Prostate gland (tissue), 2 donors: ENCODE data around the gene MIS18BP1. TPM values are rescaled to one million over a fixed set of nuclear protein-coding genes. Genes with fewer than 3 reads are reported as not detected.

Source experiments
- DNase-seq: peaks from one replicate; pipeline ENCODE4 v3.0.0-alpha.2; 2019; ENCODE audit warnings: low spot score
- H3K27ac ChIP-seq, 2 donors: fragments of 200-600 bp; sonication (generic); 2 replicates each; pipeline ENCODE4 v1.5.1; 2017 to 2019
- H3K27me3 ChIP-seq: fragments of 200-600 bp; sonication (generic); replicated peaks from 2 replicates; pipeline ENCODE4 v1.5.1; 2019; ENCODE audit not compliant: insufficient read depth
- H3K36me3 ChIP-seq, 2 donors: fragments of 200-600 bp; sonication (generic); 1 replicate in 1 of 2; 2 replicates in 1 of 2; pipeline versions ENCODE4 v1.5.1 to v1.8.1; 2017 to 2019
- H3K4me1 ChIP-seq: fragments of 200-600 bp; sonication (generic); replicated peaks from 2 replicates; pipeline ENCODE4 v1.5.1; 2019
- H3K4me3 ChIP-seq, 2 donors: fragments of 200-600 bp; sonication (generic); 2 replicates each; pipeline ENCODE4 v1.5.1; 2017 to 2019
- H3K9me3 ChIP-seq: fragments of 200-600 bp; sonication (generic); 2 replicates; pipeline ENCODE4 v1.5.1; 2017
- CTCF ChIP-seq, 4 experiments: fragments of 200-600 bp in 2 of 4; fragments of 450-650 bp in 2 of 4; sonication (generic) in 2 of 4; IDR thresholded peaks; 1 replicate in 3 of 4; 2 replicates in 1 of 4; pipeline ENCODE4 v1.5.1; 2016 to 2019; ENCODE audit warnings: antibody characterized with exemption in 4 of 4, mild to moderate bottlenecking in 2 of 4, moderate library complexity in 2 of 4
- POLR2A ChIP-seq: fragments of 450-650 bp; IDR thresholded peaks from one replicate; pipeline ENCODE4 v1.6.1; 2016; ENCODE audit warnings: antibody characterized with exemption, mild to moderate bottlenecking
- POLR2AphosphoS5 ChIP-seq: sonication (generic); formaldehyde crosslinking; IDR thresholded peaks from one replicate; pipeline ENCODE4 v1.6.1; 2017; ENCODE audit warnings: antibody characterized with exemption
- WGBS: methylation state at CpG from one replicate; pipeline ENCODE4 v1.1.5; 2018; 5-methylcytosine and 5-hydroxymethylcytosine counted together
- intact Hi-C: fragments of 100-400 bp; cut with DNase I; formaldehyde crosslinking; loops from one replicate; pipeline ENCODE4 v1.14.2; 2022
- total RNA-seq, 2 donors: library from RNA; depleted of rRNA; stranded (reverse); fragments of >200 nt; gene quantifications; one replicate each; pipeline ENCODE4 v1.1.0, GENCODE V29; 2016

The MIS18BP1 gene
- total RNA-seq, 2 donors from 2014 or later, result 23.3 to 46.7 TPM

GRCh38 chr14:45271858-45272537 is 19.0 kb upstream of the MIS18BP1 start:
- no peak for DNase-seq
- H3K4me3 ChIP-seq, result no peak overlapping the region
- no peaks in the 10 kb centered on the region for H3K4me1 ChIP-seq
- no peaks in the 10 kb centered on the region for H3K27me3 ChIP-seq
- TF ChIP-seq POLR2AphosphoS5 (no peak), CTCF (IDR thresholded peaks at IDR 0.05) (no peak), POLR2A (no peak)
- intact Hi-C loops, result no loop called here
- 92% methylated on average over 6 of the region's 6 CpGs for WGBS
- no peaks in the 10 kb centered on the region for H3K36me3 ChIP-seq
- H3K27ac ChIP-seq, result no peak overlapping the region
- H3K9me3 ChIP-seq, result no peaks in the 10 kb centered on the region

- Histone ChIP-seq H3K4me3 (no peak overlapping the region), H3K9me3 (no peaks in the 10 kb centered on the region), H3K4me1 (no peaks in the 10 kb centered on the region), H3K27ac (no peak overlapping the region), H3K27me3 (no peaks in the 10 kb centered on the region), H3K36me3 (no peaks in the 10 kb centered on the region)
- intact Hi-C loops, result no loop called here
- no peak for TF ChIP-seq POLR2A
- no peak for TF ChIP-seq CTCF (IDR thresholded peaks at IDR 0.05)
- no peak for TF ChIP-seq POLR2AphosphoS5
- 65% methylated on average over 1 of the region's 1 CpG for WGBS
- no peak for DNase-seq
These were observed 17.0 kb upstream of the MIS18BP1 start for GRCh38 chr14:45270031-45270430.

- no peak for TF ChIP-seq POLR2A
- TF ChIP-seq CTCF (IDR thresholded peaks at IDR 0.05), result no peak
- TF ChIP-seq POLR2AphosphoS5, result no peak
- DNase-seq, result no peak
- Histone ChIP-seq H3K4me1 (no peaks in the 10 kb centered on the region), H3K36me3 (no peaks in the 10 kb centered on the region), H3K4me3 (no peak overlapping the region), H3K27me3 (no peaks in the 10 kb centered on the region), H3K9me3 (no peaks in the 10 kb centered on the region), H3K27ac (no peak overlapping the region)
- intact Hi-C loops, result loop anchor here (5.0 kb wide), 1 partner anchor 355 kb away; no protein-coding TSS in a partner anchor
These were observed 14.1 kb upstream of the MIS18BP1 start for GRCh38 chr14:45267071-45267470.

GRCh38 chr14:45262637-45263036 is 9.6 kb upstream of the MIS18BP1 start:
- DNase-seq, result no peak
- no peaks in the 10 kb centered on the region for H3K9me3 ChIP-seq
- H3K4me1 ChIP-seq, result no peaks in the 10 kb centered on the region
- H3K4me3 ChIP-seq, result no peak overlapping the region
- intact Hi-C loops, result no loop called here
- no peak overlapping the region for H3K27ac ChIP-seq
- no peaks in the 10 kb centered on the region for H3K36me3 ChIP-seq
- 43% methylated on average over 4 of the region's 4 CpGs for WGBS
- H3K27me3 ChIP-seq, result no peaks in the 10 kb centered on the region
- TF ChIP-seq POLR2A (no peak), POLR2AphosphoS5 (no peak), CTCF (IDR thresholded peaks at IDR 0.05) (no peak)

- no peaks in the 10 kb centered on the region for H3K36me3 ChIP-seq
- H3K27ac ChIP-seq, result no peak overlapping the region
- H3K27me3 ChIP-seq, result no peaks in the 10 kb centered on the region
- TF ChIP-seq POLR2A, result no peak
- TF ChIP-seq POLR2AphosphoS5, result no peak
- no peak for TF ChIP-seq CTCF (IDR thresholded peaks at IDR 0.05)
- H3K4me3 ChIP-seq, result no peak overlapping the region
- 24% methylated on average over 2 of the region's 2 CpGs for WGBS
- H3K9me3 ChIP-seq, result no peaks in the 10 kb centered on the region
- no peak for DNase-seq
- no peaks in the 10 kb centered on the region for H3K4me1 ChIP-seq
- intact Hi-C loops, result no loop called here
These were observed 8.2 kb upstream of the MIS18BP1 start for GRCh38 chr14:45261209-45261608.
